TTC549 (cell line): ENCODE results near the gene RASGRF2.

ENCODE experiments used
- FAIRE-seq: peaks from 2 replicates; lab custom pipeline; 2012; peaks lifted over from hg19 to GRCh38; lab: Jason Lieb, UNC

Gene RASGRF2

GRCh38 chr5:81140441-81140840 lies 180.3 kb downstream of the RASGRF2 start:
- FAIRE-seq, result no peak

- FAIRE-seq, result no peak
Measured at GRCh38 chr5:81140943-81141342, 180.8 kb downstream of the RASGRF2 start.

DNA sequence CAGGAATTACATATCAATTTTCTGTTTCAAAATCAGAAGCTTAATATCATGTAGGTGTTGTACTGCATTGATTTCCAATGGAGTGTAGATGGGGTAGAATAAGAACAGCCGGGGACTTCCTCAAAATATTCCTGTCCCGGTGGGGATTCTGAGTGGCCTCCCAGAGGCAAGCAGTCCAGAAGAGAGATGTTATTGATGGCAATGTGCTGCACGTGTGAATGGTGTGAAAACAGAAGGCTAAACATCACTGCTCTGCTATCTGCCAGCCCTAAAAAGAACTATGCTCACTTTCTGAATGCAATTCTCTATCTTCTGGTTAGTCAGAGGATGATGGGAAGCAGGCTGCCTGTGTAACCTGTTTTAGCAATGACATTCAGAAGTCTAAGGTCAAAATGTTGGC lies 181.9 kb downstream of the RASGRF2 start:
- no peak for FAIRE-seq

- FAIRE-seq, result no peak
Measured at GRCh38 chr5:81145329-81145935, 185.3 kb downstream of the RASGRF2 start.

DNA sequence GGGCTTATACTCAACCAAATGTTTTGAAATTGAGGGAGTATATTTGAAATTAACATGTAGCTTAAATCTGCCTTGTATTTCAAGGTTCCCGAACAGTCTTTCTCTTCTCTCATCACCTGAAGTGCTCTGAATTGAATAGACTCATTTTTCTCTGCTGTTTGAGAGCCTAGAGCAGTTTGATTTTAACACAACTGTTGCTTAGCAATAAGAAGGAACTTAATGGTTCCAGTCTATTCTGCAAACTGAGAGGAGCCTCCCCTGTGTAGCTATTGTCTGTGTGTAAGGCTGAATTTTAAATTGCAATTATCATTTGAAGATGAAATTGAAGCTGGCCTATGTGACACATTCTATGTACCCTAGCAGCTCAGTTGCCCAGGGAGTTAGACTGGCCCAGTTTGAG lies 185.9 kb downstream of the RASGRF2 start:
- no peak for FAIRE-seq

DNA sequence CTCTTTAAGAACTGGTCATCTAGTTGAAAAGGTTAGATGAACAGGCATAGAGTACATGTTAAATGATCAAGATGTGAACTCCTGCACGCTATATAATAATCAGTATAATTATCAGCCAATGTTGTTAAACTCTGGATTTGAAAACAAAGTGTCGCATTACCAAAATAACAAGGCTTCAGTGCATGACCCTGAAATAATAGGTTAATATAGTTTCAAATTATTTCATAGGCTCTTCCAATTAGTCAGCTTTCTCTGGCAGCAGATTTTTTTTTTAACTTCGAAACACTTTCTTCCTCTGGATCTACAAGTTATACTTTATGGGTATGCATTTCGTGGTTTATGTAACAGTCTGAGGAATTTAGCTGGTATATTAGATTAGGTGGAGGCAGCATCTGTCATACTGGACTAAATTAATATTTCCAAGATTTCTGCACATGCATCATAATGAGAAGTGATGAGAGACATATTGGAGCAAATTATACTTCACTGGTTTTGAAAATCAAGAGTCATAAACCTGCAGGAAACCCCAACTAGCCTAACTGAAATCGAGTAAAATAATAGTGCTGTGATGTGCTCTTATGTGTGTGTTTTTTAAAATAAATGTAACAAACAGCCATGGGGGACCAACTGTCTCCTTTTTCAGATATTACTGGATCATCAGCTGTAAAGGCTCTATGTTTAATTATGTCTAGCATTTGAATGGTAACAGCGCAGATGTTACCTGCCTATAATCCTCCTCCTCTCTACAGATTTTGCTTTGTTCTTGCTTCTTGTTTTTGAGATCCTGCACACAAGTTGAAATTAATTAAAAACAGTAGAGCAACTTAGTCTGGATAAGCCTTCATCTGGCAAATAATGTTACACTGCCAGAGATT lies 187.1 kb downstream of the RASGRF2 start:
- FAIRE-seq, result no peak

- no peak for FAIRE-seq
Measured at GRCh38 chr5:81147886-81148571, 187.9 kb downstream of the RASGRF2 start.

DNA sequence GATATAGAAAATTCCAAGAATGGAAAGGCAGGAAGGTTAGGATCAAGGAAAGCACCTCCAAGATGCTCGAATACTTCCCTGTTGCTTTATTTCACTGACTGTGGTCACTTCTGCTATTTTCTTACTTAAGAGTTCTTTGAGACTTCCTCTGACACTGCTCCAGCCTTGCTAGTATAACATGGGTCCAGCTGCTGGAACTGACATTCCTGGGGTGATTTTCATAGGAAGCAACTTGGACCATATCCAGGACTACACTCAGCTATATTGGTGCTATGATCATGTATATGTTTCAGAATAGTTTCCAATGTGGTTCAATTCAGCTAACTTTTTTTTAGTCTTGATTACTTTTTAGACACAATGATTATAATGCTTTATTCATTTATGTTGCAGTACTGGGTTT lies 191.4 kb downstream of the RASGRF2 start:
- FAIRE-seq, result no peak

DNA sequence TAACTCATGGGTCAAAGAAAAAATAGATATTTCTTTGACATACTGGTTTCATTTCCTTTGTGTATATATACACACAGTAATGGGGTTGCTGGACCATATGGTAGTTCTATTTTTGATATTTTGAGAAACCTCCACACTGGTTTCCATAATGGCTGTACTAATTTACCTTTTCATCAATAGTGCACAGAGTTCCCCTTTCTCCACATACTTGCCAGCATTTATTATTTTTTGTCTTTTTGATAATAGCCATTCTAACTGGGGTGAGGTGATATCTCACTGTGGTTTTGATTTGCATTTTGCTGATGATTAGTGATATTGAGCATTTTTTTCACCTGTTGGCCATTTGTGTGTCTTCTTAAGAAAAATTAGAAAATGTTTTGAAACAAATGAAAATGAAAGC lies 194.6 kb downstream of the RASGRF2 start:
- FAIRE-seq, result no peak

- no peak for FAIRE-seq
Measured at GRCh38 chr5:81156732-81157131, 196.6 kb downstream of the RASGRF2 start.

GRCh38 chr5:81161012-81161601 lies 200.9 kb downstream of the RASGRF2 start:
- FAIRE-seq, result no peak

DNA sequence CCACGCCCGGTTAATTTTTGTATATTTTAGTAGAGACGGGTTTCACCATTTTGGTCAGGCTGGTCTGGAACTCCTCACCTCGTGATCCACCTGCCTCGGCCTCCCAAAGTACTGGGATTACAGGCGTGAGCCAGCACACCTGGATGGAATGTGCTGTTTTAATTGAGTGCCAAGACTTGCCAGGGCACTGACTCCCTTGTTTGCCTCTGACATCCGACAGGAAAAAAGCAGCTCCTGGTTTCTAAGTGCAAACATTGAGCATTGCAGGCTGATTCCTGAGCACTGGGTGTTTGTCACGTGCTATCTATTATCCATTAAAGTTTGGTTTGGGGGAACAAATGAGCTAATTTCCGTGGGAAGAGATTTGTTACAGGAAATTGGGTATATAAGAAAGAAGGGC lies 202.3 kb downstream of the RASGRF2 start:
- FAIRE-seq, result no peak

GRCh38 chr5:81163651-81164050 lies 203.5 kb downstream of the RASGRF2 start:
- FAIRE-seq, result no peak

- no peak for FAIRE-seq
Measured at GRCh38 chr5:81164476-81164875, 204.3 kb downstream of the RASGRF2 start.

- FAIRE-seq, result no peak
Measured at GRCh38 chr5:81164936-81165335, 204.8 kb downstream of the RASGRF2 start.

DNA sequence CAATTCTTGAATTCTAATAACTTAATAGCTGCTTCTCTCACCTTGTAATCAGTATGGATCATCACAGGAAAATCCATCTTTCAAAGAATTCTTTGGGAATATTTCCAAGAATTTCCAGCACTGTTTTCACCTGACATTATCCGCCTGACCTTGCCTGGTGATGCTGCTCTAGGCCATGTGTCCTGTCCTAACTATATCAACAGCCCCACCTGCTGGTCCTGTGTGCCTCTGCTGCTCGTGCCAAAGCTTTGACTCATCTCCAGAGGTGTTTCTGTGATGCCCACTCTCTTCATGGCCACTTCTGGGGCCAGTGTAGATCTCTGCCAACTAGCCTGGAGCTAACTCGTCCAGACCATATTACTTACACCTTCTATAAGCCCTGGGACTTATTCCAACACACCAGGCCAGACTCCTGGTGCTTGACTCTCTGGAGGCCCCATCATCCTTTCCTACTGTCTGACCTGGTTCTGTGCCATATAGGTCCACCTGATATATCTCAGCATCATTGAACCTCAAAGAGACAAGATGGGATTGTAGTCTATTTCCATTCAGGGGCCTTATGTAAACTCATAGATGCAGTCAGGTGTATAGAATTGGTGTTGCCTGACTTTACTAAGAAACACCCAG lies 205.4 kb downstream of the RASGRF2 start:
- FAIRE-seq, result no peak

- no peak for FAIRE-seq
Measured at GRCh38 chr5:81166430-81166829, 206.3 kb downstream of the RASGRF2 start.

DNA sequence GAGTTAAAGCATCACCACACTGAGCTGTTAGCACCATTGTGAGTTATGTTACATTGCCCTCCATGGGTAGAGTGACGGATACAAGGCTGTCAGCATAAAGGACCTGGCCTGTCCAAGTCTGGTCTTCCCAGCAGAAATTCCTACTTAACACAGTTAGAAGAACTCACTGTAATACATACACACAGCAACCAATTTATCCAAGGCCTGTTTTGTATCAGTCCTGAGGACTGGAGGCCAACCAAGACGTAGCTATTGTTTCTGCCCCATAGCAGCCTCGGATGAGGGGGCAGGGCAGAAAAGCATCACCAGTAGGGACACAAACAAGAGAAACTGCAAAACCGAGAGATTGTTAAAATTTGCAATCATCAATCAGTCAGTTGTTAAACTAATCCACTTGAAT lies 206.9 kb downstream of the RASGRF2 start:
- FAIRE-seq, result no peak

DNA sequence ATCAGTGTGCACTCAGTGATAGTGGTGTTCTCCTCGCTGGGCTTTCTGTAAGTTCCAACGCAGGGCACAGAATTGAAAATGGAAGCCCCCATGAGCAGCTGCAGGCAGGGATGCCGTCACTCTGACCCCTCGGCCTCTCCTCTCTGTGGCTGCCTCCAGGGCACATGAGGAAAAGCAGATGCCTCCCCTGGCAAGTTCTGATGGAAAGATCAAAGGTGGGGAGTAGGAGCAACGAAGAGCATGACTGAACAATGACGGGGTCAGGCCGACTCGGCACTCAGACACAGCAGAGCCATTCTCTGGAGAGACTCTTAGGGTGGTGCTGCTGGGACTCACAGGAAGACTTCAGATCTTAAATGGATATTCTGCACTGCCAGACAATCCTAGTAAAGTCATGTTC lies 207.4 kb downstream of the RASGRF2 start:
- no peak for FAIRE-seq

- FAIRE-seq, result no peak
Measured at GRCh38 chr5:81169924-81170323, 209.8 kb downstream of the RASGRF2 start.

GRCh38 chr5:81171769-81172168 lies 211.6 kb downstream of the RASGRF2 start:
- FAIRE-seq, result no peak

DNA sequence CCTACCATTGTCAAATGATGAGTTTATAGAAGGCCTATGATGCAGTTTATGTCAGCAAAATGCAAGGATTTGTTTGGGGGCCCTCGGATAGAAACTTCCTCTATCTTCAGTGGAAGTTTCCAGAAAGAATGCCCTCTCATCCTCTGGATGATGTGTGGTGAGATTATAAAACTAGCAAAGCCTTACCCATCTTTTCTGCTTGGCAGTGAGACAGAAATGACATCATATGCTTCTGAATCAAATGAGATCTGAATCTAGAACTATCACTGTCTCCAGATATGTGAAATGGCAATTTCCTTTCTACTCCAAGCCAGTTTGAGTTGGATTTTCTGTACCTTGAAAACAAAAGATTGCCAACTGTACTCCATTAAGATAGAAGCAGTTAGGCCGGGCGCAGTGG lies 212.5 kb downstream of the RASGRF2 start:
- no peak for FAIRE-seq

DNA sequence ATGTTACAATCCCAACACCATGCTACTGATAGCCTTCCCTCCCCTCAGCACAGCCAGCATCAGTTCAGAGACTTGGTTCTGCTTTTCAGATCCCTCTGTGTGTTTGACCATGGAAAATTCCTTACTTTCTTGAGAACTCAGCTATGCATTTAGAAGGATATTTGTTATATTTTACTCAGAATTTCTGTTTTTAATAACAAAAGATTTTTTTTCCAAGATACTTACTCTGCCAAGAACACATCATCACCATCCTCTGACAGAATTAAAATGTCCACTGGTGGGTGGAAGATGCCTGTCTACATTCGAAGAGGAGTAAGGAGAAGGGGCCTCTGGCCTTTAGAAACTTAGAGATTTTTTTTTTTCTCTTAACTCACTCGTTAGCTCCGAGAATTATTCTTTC lies 216.9 kb downstream of the RASGRF2 start:
- no peak for FAIRE-seq
